Heart left ventricle (tissue), 13 donors: ENCODE results near the gene FUBP3.

Experiments
- POLR2A ChIP-seq, 2 donors: fragments of 450-650 bp; IDR thresholded peaks; one replicate each; pipeline ENCODE4 v1.6.1; 2017; ENCODE audit warnings: antibody characterized with exemption in 2 of 2, mild to moderate bottlenecking in 2 of 2, moderate library complexity in 2 of 2
- TF ChIP-seq, protein P1 (sequence below), 12 donors: fragments of 200-600 bp; sonication (generic) in 4 of 12; IDR thresholded peaks; one replicate each; pipeline versions ENCODE4 v1.5.0 to v1.8.0; 2018 to 2022; ENCODE audit warnings: antibody characterized with exemption in 12 of 12, mild to moderate bottlenecking in 5 of 12
- donor health status: ischemic (EF 13 %, LVEDD 7.1; RV severe dilation, severe dysfunction).
- donor health status: DM: no; HTN: yes; CAD: no.
- donor health status: DM: no; HTN: no; CAD: no.
- donor health status: ischemic (EF 25% LVEDD 6.9; RV normal size, moderate dysfunction).
- donor health status: ischemic (EF 25% LVEDD 5.7; RV mildly dilated, moderate dysfunction).
- donor health status: ischemic (EF 35%, LVEDD 5.7; RV mildly dilated, moderate dysfunction).
- donor health status: nonischemic (EF 11% LVEDD 7.7; RV severe dilation, severe dysfunction).
- donor health status: DM: yes; HTN: yes; CAD: no.
- donor health status: PGD.
- donor health status: ischemic (EF 29% LVEDD 5.4; RV normal size, mild dysfunction).
- donor health status: nonischemic (EF 23%, LVEDD 6.1; RV moderate dilation, normal function).

DNA sequence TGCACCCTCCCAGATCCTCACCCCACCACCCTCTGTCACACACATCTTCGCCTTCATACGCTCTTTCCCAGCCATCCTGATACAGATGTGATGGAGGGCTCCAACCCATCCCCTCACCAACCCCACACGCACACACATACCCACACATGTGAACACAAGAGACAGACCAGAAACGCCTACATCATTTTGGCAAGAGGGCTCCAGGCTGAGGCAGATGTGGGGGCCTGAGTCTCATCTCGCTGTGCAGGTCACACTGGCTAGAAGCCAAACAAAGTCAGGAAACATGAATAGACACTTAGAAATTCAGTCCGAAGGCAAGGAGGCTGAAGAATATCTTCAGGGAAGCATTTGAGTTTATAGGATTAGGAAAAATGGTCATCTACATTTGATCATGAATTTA, 91.3 kb downstream of the FUBP3 start:
- TF ChIP-seq, protein P1, sequence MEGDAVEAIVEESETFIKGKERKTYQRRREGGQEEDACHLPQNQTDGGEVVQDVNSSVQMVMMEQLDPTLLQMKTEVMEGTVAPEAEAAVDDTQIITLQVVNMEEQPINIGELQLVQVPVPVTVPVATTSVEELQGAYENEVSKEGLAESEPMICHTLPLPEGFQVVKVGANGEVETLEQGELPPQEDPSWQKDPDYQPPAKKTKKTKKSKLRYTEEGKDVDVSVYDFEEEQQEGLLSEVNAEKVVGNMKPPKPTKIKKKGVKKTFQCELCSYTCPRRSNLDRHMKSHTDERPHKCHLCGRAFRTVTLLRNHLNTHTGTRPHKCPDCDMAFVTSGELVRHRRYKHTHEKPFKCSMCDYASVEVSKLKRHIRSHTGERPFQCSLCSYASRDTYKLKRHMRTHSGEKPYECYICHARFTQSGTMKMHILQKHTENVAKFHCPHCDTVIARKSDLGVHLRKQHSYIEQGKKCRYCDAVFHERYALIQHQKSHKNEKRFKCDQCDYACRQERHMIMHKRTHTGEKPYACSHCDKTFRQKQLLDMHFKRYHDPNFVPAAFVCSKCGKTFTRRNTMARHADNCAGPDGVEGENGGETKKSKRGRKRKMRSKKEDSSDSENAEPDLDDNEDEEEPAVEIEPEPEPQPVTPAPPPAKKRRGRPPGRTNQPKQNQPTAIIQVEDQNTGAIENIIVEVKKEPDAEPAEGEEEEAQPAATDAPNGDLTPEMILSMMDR (IDR thresholded peaks at IDR 0.05): no peak
- TF ChIP-seq POLR2A (IDR thresholded peaks at IDR 0.05): no peak
